OCI-LY7 (cell line): Measurements from ENCODE around the gene ZNF423. TPM values are rescaled to one million over a fixed set of nuclear protein-coding genes. Genes with fewer than 3 reads are reported as not detected.

ENCODE experiments used
- BruUV-seq: library from RNA; stranded (reverse); fragments of 400-500 nt; replicated peaks from 2 replicates; lab custom pipeline; 2021; lab: Mats Ljungman, UMichigan
- CTCF ChIA-PET: fragments of 300-600 bp; sonication (Branson Sonifier 250); formaldehyde crosslinking; loops from one replicate; lab custom pipeline; 2022; ENCODE audit warnings: antibody characterized with exemption; ENCODE audit not compliant: unreplicated experiment; lab: Charles Lee
- POLR2A ChIA-PET: fragments of 300-600 bp; sonication (Branson Sonifier 250); formaldehyde crosslinking; loops from one replicate; lab custom pipeline; 2022; ENCODE audit warnings: antibody characterized with exemption; lab: Charles Lee
- DNase-seq: peaks from one replicate; pipeline ENCODE4 v3.0.0-alpha.2; 2015; ENCODE audit warnings: low spot score
- H2AFZ ChIP-seq: fragments of 200-600 bp; sonication (generic), shearing (Covaris generic); 2 replicates; pipeline ENCODE4 v1.6.1; 2014; ENCODE audit warnings: mild to moderate bottlenecking, antibody characterized with exemption, low read length, moderate library complexity
- H3K27ac ChIP-seq: fragments of 200-600 bp; sonication (generic); 2 replicates; pipeline ENCODE4 v1.5.1; 2014; ENCODE audit warnings: mixed run types, low read depth, mild to moderate bottlenecking, moderate library complexity, low read length, inconsistent platforms; ENCODE audit not compliant: poor library complexity, severe bottlenecking
- H3K36me3 ChIP-seq: fragments of 200-600 bp; sonication (generic); 2 replicates; pipeline ENCODE4 v1.6.1; 2014; ENCODE audit warnings: mild to moderate bottlenecking, antibody characterized with exemption, low read length, moderate library complexity, mixed read lengths; ENCODE audit not compliant: insufficient read depth
- H3K4me1 ChIP-seq: fragments of 200-600 bp; sonication (generic); 2 replicates; pipeline ENCODE4 v1.5.1; 2014; ENCODE audit warnings: mild to moderate bottlenecking, low read length; ENCODE audit not compliant: insufficient read depth, poor library complexity, severe bottlenecking
- H3K4me2 ChIP-seq: fragments of 200-600 bp; sonication (generic); 2 replicates; pipeline ENCODE4 v1.6.1; 2014; ENCODE audit warnings: mild to moderate bottlenecking, low read length
- H3K4me3 ChIP-seq: fragments of 200-600 bp; sonication (generic); 2 replicates; pipeline ENCODE4 v1.5.1; 2014; ENCODE audit warnings: mild to moderate bottlenecking, low read depth, low read length; ENCODE audit not compliant: poor library complexity, severe bottlenecking
- H3K79me2 ChIP-seq: fragments of 200-600 bp; sonication (generic); 2 replicates; pipeline ENCODE4 v1.6.1; 2016; ENCODE audit warnings: low read depth, mild to moderate bottlenecking, low read length, moderate library complexity, mixed read lengths; ENCODE audit not compliant: insufficient read depth
- H3K9me2 ChIP-seq: fragments of 200-600 bp; sonication (generic); 2 replicates; pipeline ENCODE4 v1.6.1; 2016; ENCODE audit warnings: mild to moderate bottlenecking, low read length, mixed read lengths; ENCODE audit not compliant: insufficient read depth
- H3K9me3 ChIP-seq: fragments of 200-600 bp; sonication (generic); 2 replicates; pipeline ENCODE4 v1.6.1; 2014; ENCODE audit warnings: mild to moderate bottlenecking, mixed run types, low read length, mixed read lengths
- H4K20me1 ChIP-seq: fragments of 200-600 bp; sonication (generic); 2 replicates; pipeline ENCODE4 v1.6.1; 2014; ENCODE audit warnings: mild to moderate bottlenecking, antibody characterized with exemption, low read length, moderate library complexity, mixed read lengths; ENCODE audit not compliant: insufficient read depth
- EZH2phosphoT487 ChIP-seq: fragments of 200-600 bp; sonication (generic); IDR thresholded peaks from 2 replicates; pipeline ENCODE4 v1.6.1; 2018; ENCODE audit warnings: low read depth, borderline replicate concordance, mild to moderate bottlenecking, mixed run types, antibody characterized with exemption, low read length, moderate library complexity, mixed read lengths
- intact Hi-C: fragments of 100-400 bp; cut with micrococcal nuclease; formaldehyde crosslinking; loops from one replicate; pipeline ENCODE4 v1.10.0; 2022; ENCODE audit not compliant: unreplicated experiment
- total RNA-seq, 2 experiments: library from RNA; depleted of rRNA in 1 of 2; stranded (reverse); fragments of >200 nt in 1 of 2; shearing (Covaris generic) in 1 of 2; gene quantifications; 2 replicates each; pipeline ENCODE4 v1.2.3, GENCODE V29; 2014 to 2022
- TF ChIP-seq, protein P1 (sequence below): fragments of 200-600 bp; sonication (generic); conservative IDR thresholded peaks from 2 replicates; pipeline ENCODE4 v1.5.1; 2014; ENCODE audit warnings: mild to moderate bottlenecking, antibody characterized with exemption, low read length, moderate library complexity, mixed read lengths

The ZNF423 gene
- total RNA-seq, 2 experiments from 2014 or later: 0.09 to 0.13 TPM

DNA sequence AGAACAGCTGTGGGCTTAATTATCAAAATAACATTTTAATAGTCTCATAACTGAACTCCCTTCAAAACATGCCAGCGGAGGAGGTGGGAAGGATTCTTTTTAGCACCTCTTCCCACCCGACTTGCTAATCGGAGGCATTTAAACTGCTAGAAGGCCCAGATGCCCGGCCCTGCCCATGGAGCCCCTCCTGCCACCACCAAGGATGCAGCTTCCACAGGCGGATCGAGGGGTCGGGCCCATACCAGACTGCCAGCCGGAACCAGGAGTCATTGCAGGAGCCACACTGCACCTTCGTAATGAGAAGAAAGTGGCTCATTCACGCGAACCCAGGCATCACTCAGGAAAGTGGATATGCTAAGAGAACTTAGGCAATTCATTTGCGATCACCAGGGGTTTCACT, 281.1 kb downstream of the ZNF423 start:
- no peak for DNase-seq
- Histone ChIP-seq H3K36me3 (no peaks in the 10 kb centered on the region), H3K9me3 (no peaks in the 10 kb centered on the region), H3K79me2 (no peaks in the 10 kb centered on the region), H3K9me2 (no peaks in the 10 kb centered on the region), H3K4me1 (peaks cover 21% of the 10 kb centered on the region), H4K20me1 (no peaks in the 10 kb centered on the region), H2AFZ (peak overlapping the region; percentile 73), H3K4me2 (peak overlapping the region; percentile 51), H3K27ac (peak overlapping the region; percentile 8), H3K4me3 (no peak overlapping the region)
- BruUV-seq: no TSS peak
- ChIA-PET POLR2A (interaction anchor here (0.9 to 1.4 kb wide), 2 partner anchors 14 to 134 kb away, joined by 3 to 4 read pairs; no protein-coding TSS in a partner anchor), CTCF (interaction anchor here (0.6 kb wide), 1 partner anchor 86 kb away, joined by 3 read pairs; no protein-coding TSS in a partner anchor)
- no peak for TF ChIP-seq EZH2phosphoT487
- TF ChIP-seq, protein P1, sequence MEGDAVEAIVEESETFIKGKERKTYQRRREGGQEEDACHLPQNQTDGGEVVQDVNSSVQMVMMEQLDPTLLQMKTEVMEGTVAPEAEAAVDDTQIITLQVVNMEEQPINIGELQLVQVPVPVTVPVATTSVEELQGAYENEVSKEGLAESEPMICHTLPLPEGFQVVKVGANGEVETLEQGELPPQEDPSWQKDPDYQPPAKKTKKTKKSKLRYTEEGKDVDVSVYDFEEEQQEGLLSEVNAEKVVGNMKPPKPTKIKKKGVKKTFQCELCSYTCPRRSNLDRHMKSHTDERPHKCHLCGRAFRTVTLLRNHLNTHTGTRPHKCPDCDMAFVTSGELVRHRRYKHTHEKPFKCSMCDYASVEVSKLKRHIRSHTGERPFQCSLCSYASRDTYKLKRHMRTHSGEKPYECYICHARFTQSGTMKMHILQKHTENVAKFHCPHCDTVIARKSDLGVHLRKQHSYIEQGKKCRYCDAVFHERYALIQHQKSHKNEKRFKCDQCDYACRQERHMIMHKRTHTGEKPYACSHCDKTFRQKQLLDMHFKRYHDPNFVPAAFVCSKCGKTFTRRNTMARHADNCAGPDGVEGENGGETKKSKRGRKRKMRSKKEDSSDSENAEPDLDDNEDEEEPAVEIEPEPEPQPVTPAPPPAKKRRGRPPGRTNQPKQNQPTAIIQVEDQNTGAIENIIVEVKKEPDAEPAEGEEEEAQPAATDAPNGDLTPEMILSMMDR: no peak
- intact Hi-C loops: loop anchor here (5.0 kb wide), 2 partner anchors 53 to 133 kb away; no protein-coding TSS in a partner anchor

DNA sequence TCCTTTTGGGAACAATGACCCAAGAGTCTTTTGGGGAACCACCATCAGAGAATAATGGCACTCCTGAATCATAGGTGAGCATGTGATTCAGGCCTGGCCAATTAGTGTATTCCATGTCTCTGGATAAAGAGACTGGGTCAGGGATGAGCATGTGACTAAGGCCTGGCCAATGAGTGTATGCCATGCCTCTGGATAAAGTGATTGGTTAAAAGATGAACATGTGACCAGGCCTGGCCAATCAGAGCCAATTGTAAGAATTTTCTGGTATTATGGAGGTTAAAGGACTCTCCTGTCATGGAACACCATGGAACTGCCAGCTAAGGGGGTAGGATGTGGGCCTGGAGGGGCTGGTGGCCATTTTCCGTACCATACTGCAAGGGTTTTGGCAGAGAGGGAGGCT, 288.0 kb downstream of the ZNF423 start:
- no peaks in the 10 kb centered on the region for H3K4me1 ChIP-seq
- no peaks in the 10 kb centered on the region for H4K20me1 ChIP-seq
- no peaks in the 10 kb centered on the region for H3K9me3 ChIP-seq
- ChIA-PET POLR2A (interaction anchor here (0.9 kb wide), 1 partner anchor 15 kb away, joined by 3 read pairs; no protein-coding TSS in a partner anchor), CTCF (no interaction called here)
- H2AFZ ChIP-seq: no peak overlapping the region
- no peaks in the 10 kb centered on the region for H3K36me3 ChIP-seq
- no peaks in the 10 kb centered on the region for H3K79me2 ChIP-seq
- no peak overlapping the region for H3K4me2 ChIP-seq
- BruUV-seq: no TSS peak
- H3K27ac ChIP-seq: no peak overlapping the region
- no peaks in the 10 kb centered on the region for H3K9me2 ChIP-seq
- TF ChIP-seq, protein P1: no peak
- TF ChIP-seq EZH2phosphoT487: no peak
- no peak overlapping the region for H3K4me3 ChIP-seq
- intact Hi-C loops: no loop called here
- DNase-seq: peak; percentile 5

DNA sequence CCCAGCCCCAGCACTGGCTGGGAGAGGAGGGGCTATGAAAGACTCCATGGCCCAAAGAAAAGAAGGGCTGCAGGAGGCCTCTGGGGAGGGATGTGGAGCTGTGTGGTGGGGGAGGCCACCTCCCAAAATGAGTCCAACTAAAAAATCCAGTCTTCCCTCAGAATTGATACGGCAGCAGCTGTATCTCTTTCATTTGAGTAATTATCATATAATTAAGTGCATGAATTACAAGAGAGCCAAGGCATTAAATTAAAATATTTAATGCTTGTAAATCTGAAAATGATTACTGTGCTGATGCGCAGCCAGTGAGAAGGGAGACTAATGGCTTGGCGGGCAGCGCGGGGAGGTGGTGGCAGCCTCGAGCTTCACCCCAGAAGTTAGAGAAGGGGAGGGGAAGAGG, 289.5 kb downstream of the ZNF423 start:
- no peak for DNase-seq
- no TSS peak for BruUV-seq
- Histone ChIP-seq H3K4me3 (no peak overlapping the region), H4K20me1 (no peaks in the 10 kb centered on the region), H3K9me2 (no peaks in the 10 kb centered on the region), H2AFZ (no peak overlapping the region), H3K4me1 (no peaks in the 10 kb centered on the region), H3K4me2 (no peak overlapping the region), H3K36me3 (no peaks in the 10 kb centered on the region), H3K79me2 (no peaks in the 10 kb centered on the region), H3K27ac (no peak overlapping the region), H3K9me3 (no peaks in the 10 kb centered on the region)
- ChIA-PET CTCF (interaction anchor here (0.9 kb wide), 1 partner anchor 10 kb away, joined by 4 read pairs; no protein-coding TSS in a partner anchor), POLR2A (no interaction called here)
- intact Hi-C loops: no loop called here
- TF ChIP-seq, protein P1: no peak
- no peak for TF ChIP-seq EZH2phosphoT487
